ENCODE measurements around the gene TEX264. TPM values are rescaled to one million over a fixed set of nuclear protein-coding genes. Genes with fewer than 3 reads are reported as not detected.

Gene TEX264
- 33.0 and 35.4 TPM in 2 replicates for polyA plus RNA-seq
- 16.0 and 18.5 TPM in 2 replicates for polyA minus RNA-seq

DNA sequence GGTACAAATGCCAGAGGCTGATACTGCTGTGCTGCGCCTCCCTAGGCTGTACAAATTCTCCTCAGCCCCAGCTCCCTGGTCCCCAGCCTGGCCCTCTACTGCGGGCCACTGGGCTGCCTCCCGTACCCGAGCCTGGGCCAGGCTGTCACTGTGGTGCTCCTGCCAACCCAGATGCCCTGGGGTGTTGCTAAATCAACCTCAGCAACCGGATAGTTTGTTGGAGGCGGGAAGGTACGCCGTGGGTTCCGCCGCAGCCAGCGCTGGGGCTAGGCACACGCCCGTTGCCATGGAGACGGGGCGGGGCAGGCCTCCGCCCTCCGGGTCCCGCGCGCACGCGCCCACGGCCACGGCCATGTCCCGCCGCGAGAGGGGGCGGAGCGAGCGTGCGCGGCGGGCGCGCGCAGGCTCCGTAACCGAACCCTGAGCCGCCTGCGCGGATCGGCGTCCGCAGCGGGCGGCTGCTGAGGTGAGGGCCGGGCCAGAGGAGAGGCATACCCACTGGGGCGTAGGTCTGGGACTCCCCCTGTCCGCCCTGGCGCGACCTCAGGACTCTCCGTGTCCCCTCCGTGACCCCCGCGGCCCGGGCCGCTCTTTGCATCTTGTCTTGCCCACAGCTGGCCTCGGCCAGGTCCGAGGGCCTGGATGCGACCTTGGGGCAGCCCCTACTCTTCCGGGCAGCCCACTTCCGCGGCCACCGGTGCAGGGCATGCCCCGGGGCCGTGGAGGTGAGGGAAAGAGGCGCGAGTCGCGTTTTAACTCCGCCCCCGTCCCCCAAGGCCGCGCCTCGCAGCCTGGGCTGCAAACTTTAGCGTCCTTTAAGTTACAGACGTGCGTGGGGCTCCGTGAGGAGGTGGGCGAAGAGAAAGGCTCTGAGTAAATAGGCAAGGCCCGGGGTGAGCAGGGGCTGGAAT is at the start of gene TEX264:
Gene TEX264 (plus strand): TSS at position 430 of the 911 bp plus-strand sequence. CDS start 3,053 bp downstream, outside the sequence.
- H3K9me3 ChIP-seq (ENCODE audit: low read length): no peaks in the 10 kb centered on the region
- H3K4me3 ChIP-seq (ENCODE audit: low read length): peak within 1 kb of the TSS; percentile 97
- no peaks in the 10 kb centered on the region for H3K27me3 ChIP-seq (ENCODE audit: insufficient read depth, low read depth, low read length)
- no peak within 1 kb of the TSS for H3K27ac ChIP-seq (ENCODE audit: low read length)
- H3K79me2 ChIP-seq (replicated peaks; ENCODE audit: insufficient read depth, low read length): no peaks in the 10 kb centered on the region
- peak within 1 kb of the TSS; percentile 68 for H3K9ac ChIP-seq (ENCODE audit: low read length)
- H2AFZ ChIP-seq (ENCODE audit: low read depth, low read length): peak within 1 kb of the TSS; percentile 80
- H4K20me1 ChIP-seq (ENCODE audit: insufficient read depth): no peaks in the 10 kb centered on the region
- H3K4me2 ChIP-seq (ENCODE audit: low read length): peak within 1 kb of the TSS; percentile 78
- TF ChIP-seq SMC3 (conservative IDR thresholded peaks at IDR 0.05; ENCODE audit: poor library complexity): peak; percentile 37
- peak; percentile 1 for TF ChIP-seq TAF1 (IDR thresholded peaks at IDR 0.05; ENCODE audit: low read depth)
- no peak for TF ChIP-seq EZH2 (IDR thresholded peaks at IDR 0.05; ENCODE audit: borderline replicate concordance, insufficient read depth, low read length, poor library complexity, severe bottlenecking)
- TF ChIP-seq, protein P1, sequence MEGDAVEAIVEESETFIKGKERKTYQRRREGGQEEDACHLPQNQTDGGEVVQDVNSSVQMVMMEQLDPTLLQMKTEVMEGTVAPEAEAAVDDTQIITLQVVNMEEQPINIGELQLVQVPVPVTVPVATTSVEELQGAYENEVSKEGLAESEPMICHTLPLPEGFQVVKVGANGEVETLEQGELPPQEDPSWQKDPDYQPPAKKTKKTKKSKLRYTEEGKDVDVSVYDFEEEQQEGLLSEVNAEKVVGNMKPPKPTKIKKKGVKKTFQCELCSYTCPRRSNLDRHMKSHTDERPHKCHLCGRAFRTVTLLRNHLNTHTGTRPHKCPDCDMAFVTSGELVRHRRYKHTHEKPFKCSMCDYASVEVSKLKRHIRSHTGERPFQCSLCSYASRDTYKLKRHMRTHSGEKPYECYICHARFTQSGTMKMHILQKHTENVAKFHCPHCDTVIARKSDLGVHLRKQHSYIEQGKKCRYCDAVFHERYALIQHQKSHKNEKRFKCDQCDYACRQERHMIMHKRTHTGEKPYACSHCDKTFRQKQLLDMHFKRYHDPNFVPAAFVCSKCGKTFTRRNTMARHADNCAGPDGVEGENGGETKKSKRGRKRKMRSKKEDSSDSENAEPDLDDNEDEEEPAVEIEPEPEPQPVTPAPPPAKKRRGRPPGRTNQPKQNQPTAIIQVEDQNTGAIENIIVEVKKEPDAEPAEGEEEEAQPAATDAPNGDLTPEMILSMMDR (IDR thresholded peaks at IDR 0.05; ENCODE audit: poor library complexity, severe bottlenecking): peak; percentile 20
- no peak for TF ChIP-seq EP300 (conservative IDR thresholded peaks at IDR 0.05; ENCODE audit: poor library complexity, severe bottlenecking)
- TF ChIP-seq RAD21 (conservative IDR thresholded peaks at IDR 0.05): peak; percentile 32
- TF ChIP-seq POLR2AphosphoS5 (IDR thresholded peaks at IDR 0.05): peak; percentile 35
- TF ChIP-seq REST (IDR thresholded peaks at IDR 0.05; ENCODE audit: borderline replicate concordance): no peak
- no peak for TF ChIP-seq MXI1 (conservative IDR thresholded peaks at IDR 0.05; ENCODE audit: poor library complexity, severe bottlenecking)
- no peaks in the 10 kb centered on the region for H3F3A ChIP-seq (ENCODE audit: insufficient read depth, low read length, poor library complexity, severe bottlenecking)
- no peaks in the 10 kb centered on the region for H3K9me2 ChIP-seq (ENCODE audit: insufficient read depth, low read length)
- no peaks in the 10 kb centered on the region for H3K36me3 ChIP-seq (ENCODE audit: insufficient read depth, low read length)

GRCh38 chr3:51622413-51622812 is 48.6 kb upstream of the TEX264 start:
- no peak for TF ChIP-seq SMC3 (conservative IDR thresholded peaks at IDR 0.05; ENCODE audit: poor library complexity)
- TF ChIP-seq POLR2AphosphoS5 (IDR thresholded peaks at IDR 0.05): no peak
- TF ChIP-seq, protein P1 (IDR thresholded peaks at IDR 0.05; ENCODE audit: poor library complexity, severe bottlenecking): no peak
- no peak for TF ChIP-seq TAF1 (IDR thresholded peaks at IDR 0.05; ENCODE audit: low read depth)
- TF ChIP-seq EZH2 (IDR thresholded peaks at IDR 0.05; ENCODE audit: borderline replicate concordance, insufficient read depth, low read length, poor library complexity, severe bottlenecking): no peak
- no peak for TF ChIP-seq REST (IDR thresholded peaks at IDR 0.05; ENCODE audit: borderline replicate concordance)
- TF ChIP-seq RAD21 (conservative IDR thresholded peaks at IDR 0.05): no peak
- no peak for TF ChIP-seq EP300 (conservative IDR thresholded peaks at IDR 0.05; ENCODE audit: poor library complexity, severe bottlenecking)
- TF ChIP-seq MXI1 (conservative IDR thresholded peaks at IDR 0.05; ENCODE audit: poor library complexity, severe bottlenecking): no peak
- Histone ChIP-seq H3K27ac (ENCODE audit: low read length) (no peak overlapping the region), H4K20me1 (ENCODE audit: insufficient read depth) (no peaks in the 10 kb centered on the region), H3K9me3 (ENCODE audit: low read length) (no peaks in the 10 kb centered on the region), H3K36me3 (ENCODE audit: insufficient read depth, low read length) (peaks cover 8% of the 10 kb centered on the region), H3K27me3 (ENCODE audit: insufficient read depth, low read depth, low read length) (no peaks in the 10 kb centered on the region), H3K9ac (ENCODE audit: low read length) (no peak overlapping the region), H3F3A (ENCODE audit: insufficient read depth, low read length, poor library complexity, severe bottlenecking) (no peaks in the 10 kb centered on the region), H3K9me2 (ENCODE audit: insufficient read depth, low read length) (no peaks in the 10 kb centered on the region), H3K79me2 (replicated peaks; ENCODE audit: insufficient read depth, low read length) (no peaks in the 10 kb centered on the region), H3K4me3 (ENCODE audit: low read length) (no peak overlapping the region), H3K4me2 (ENCODE audit: low read length) (no peak overlapping the region), H2AFZ (ENCODE audit: low read depth, low read length) (no peak overlapping the region)
